Bone marrow (tissue), 2 donors: ENCODE results near the gene PRDM8.
"Not testable (repeated sequence)": the region's sequence is repeated elsewhere in the genome, so short reads cannot be mapped to it uniquely, and the experiment has no call there.

Experiments used
- DNase-seq, 2 donors: peaks; one replicate each; lab custom pipeline; 2025; lab: John Stamatoyannopoulos, UW

PRDM8 gene

DNA sequence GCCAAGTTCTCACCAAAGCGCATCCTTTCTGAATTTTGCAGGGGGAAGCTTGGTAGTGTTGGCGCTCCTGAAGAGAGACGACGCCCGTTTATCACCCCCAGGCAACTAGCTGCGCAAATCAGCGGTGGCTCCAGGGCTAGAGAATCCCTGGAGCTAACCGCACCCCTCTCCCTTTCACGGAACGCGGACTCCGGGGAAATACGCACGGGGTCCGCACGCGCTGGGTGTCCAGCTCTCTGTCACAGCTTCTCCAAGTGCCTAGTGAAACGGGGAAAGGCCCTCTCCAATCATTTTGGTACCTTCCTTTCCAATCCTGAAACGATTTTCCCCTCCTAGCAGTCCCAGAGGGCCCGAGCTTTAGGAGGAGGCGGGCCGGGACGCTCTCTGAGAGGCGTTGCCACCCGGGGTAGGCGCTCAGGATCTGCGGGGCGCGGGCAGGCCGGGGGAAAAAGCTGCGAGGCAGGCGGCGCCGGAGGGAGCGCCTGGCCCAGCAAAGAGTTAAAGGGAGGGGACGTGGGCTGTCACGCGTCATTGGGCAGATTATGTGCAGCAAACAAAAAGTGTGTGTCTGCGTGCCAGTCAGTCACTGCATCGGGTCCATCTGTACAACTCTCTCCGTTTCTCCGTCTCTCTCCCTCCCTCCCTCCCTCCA lies at the start of gene PRDM8:
TSS of gene PRDM8 (plus strand) at position 582 of the 652 bp plus-strand sequence. CDS start 2,578 bp downstream, outside the sequence.
- DNase-seq = no peak

DNA sequence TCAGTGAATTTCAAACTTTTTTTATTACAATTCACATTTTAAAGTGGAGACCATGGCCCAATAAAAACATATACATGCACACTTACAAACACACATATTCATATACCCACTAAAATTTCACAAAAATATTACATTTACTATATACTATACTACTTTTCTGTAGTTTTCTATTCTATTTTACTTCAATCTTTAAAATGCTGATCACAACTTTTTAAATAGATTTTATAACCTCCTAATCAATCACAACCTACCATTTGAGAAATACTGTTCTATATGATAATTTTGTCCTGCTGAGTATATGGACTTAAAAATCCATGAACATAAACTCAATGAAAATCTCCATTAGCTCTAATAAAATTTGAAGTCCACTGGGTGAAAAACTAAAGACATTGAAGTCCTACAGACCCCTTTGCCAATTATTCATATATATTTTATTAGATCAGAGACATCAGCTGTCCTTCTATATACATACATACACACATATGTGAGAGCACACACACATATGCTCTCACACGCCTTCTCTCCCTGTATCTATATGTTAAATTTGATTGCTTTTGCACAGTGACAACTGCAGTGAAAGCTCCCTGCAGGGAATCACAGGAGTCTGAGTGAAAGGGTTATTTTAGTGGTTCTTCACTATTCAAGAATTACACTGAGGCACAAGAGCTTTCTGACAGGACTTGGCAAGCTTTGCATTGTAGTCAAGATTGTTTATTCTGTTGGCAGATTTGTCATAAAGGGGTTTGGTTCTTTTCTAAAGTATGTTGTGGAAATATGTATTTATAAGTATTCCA lies 46.7 kb upstream of the PRDM8 start:
- DNase-seq = no peak

DNA sequence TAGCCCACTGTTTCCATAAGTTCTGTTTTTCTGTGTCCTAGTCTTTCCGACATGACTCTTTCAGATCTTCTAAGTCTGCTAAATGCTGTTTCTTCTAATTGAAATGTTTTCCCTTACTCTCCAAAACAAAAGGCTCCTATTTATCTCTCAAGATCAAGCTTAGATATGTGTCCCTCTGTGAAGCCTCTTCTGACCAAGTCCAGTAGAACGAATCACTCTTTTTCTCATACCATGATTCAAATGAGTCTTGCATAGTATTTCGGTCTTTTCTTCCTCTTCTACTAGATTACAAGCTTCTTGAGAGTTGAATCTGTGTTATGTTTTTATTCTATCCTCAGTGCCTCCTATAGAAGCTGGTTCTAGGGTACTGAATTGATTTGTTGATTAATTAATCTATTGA lies 45.3 kb upstream of the PRDM8 start:
- DNase-seq = no peak

- DNase-seq = no peak
These were observed 43.3 kb upstream of the PRDM8 start for GRCh38 chr4:80153874-80154544.

GRCh38 chr4:80154545-80154933 lies 42.8 kb upstream of the PRDM8 start:
- DNase-seq = no peak

GRCh38 chr4:80155316-80155982 lies 41.9 kb upstream of the PRDM8 start:
- no peak for DNase-seq

DNA sequence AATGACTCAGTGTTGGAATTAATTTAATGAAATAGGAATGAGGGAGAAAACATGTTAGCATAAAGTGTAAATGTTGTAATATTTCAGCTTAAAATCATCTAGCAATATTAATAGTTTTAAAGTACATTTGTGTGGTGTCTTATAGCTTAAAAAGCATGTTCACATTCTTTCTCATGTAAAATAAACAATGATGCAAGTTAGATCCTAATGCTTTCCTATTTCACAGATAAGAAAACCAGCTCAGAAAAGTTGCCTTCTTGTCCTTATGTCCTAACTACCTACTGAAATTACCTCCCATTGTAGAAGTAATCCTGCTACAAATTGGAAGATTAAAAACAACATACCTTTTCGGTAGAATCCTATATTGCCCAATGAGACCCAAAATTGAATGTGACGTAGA lies 40.9 kb upstream of the PRDM8 start:
- DNase-seq = no peak

- no peak for DNase-seq
These were observed 35.8 kb upstream of the PRDM8 start for GRCh38 chr4:80161413-80162058.

GRCh38 chr4:80162418-80162817 lies 34.9 kb upstream of the PRDM8 start:
- DNase-seq = no peak

- DNase-seq = no peak
These were observed 31.4 kb upstream of the PRDM8 start for GRCh38 chr4:80165855-80166254.

- no peak for DNase-seq
These were observed 26.1 kb upstream of the PRDM8 start for GRCh38 chr4:80171251-80171650.

DNA sequence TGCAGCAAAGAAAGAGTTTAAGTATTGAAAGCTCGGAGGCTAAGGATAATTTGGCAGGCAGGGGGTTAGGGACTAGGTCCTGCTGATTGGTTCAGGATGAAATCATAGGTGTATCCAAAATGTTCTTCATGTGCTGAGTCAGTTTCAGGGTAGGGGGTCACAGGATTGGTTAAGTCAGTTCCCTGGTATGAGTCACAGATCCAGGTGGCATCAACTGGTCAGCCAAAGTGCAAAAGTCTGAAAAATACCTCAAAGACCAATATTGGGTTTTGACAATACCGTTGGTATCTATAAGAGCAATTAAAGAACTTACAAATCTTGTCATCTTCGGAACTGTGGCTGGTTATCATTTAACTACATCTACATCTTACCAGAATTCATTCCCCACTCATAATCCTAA lies 25.6 kb upstream of the PRDM8 start:
- no peak for DNase-seq

- no peak for DNase-seq
These were observed 25.1 kb upstream of the PRDM8 start for GRCh38 chr4:80172203-80172602.

GRCh38 chr4:80173401-80173800 lies 23.9 kb upstream of the PRDM8 start:
- peak in 1 of 2 donors; percentile 81 for DNase-seq

DNA sequence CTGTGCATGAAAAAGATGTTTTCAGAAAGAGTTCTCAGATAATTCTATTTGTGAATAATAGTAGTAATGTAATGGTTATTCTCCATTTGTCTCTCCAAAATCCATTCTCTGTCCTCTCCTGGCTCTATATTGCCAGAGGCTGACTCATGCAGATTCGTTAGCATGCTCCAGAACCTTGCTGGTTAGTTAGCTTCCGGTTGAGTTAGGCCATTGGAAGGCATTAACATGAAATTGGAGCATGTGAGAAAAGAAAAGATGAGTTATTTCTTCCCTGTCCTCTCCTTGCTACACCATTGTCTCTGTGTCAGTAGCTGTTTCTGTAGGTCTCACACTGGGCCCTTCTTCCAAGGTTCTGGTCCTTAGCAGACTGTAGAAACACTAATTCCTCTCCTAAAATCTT lies 23.5 kb upstream of the PRDM8 start:
- no peak for DNase-seq

- not testable (repeated sequence) for DNase-seq
These were observed 19.5 kb upstream of the PRDM8 start for GRCh38 chr4:80177793-80178192.

GRCh38 chr4:80178964-80179363 lies 18.3 kb upstream of the PRDM8 start:
- no peak for DNase-seq

DNA sequence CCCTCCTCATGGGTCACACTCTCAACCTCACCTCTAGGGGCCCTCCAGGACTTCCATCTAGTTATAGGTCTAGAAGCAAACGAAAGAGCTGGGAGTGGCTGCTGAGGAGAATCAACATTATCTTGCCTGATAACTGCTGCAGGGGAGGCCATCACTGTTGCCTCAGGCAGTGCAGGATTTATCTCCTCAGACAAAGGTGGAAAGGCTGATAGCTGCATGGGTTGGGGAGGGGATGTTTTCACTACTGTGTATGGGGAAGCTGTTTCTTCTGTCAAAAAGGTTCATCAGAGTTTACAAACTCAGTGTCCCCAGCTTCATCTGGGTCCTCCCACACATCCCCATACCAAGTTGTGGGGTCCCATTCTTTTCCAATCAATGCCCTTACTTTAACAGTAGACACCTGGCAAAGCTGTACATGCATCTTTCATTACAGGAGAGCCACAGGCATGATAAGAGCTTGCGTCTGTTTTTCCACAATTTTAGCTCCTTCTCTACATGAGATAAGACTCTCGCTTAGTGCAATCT lies 17.6 kb upstream of the PRDM8 start:
- no peak for DNase-seq

DNA sequence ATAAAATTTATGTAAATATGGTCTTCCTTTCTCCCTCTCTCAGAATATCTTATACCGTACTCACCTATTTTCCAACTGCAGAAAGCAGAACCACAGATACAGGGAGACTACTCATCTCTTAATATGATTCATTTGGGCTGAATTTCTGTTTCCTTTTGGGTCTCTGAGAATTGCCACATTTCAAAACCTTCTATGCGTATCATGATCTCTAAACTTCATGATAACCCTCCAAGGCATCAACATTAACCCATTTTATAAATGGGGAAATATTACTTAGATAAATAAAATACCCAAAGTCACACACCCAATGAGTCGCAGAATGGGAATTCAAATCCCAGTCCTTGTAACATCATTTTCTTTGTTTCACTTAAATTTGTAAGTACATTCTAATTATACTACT lies 16.6 kb upstream of the PRDM8 start:
- no peak for DNase-seq

DNA sequence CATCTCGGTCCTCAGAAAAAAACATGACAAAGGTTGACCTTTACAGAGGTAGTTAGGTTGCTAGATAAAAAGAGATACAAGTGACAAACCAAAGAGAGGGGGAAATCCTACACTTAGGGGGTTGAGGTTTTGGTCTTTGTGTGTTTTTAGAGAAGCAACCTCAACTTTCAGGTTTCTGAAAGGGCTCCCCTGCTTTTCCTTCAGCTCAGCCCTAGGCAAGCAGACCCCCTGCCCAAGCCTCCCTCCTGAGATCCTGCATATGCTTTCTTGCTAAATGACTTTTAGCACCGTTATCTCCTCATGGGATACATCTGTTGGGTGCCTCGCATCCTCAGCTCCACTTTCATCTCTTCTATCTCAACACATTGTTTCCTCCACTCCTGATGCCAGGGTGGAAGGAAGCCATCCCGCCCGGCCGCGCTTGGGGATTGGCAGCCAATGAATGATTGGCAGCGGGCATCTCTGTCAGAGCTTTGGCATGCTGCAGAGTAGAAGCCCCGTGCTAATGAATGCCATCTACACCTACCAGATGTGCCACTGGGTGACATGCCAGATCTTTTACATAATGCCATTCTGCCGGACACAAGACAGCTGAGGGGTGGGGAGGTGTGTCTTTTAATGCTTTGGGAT lies 15.0 kb upstream of the PRDM8 start:
- no peak for DNase-seq
